GM12878 (cell line): ENCODE data around the gene TUBD1. TPM values are rescaled to one million over a fixed set of nuclear protein-coding genes. Genes with fewer than 3 reads are reported as not detected.

Source experiments
- ATF7 ChIP-seq: fragments of 450-650 bp; IDR thresholded peaks from 2 replicates; pipeline ENCODE4 v1.6.1; 2016; ENCODE audit warnings: low read depth, mild to moderate bottlenecking
- BCL11A ChIP-seq: IDR thresholded peaks from 2 replicates; pipeline ENCODE4 v1.6.1; 2011; ENCODE audit warnings: low read depth, low read length
- CBX3 ChIP-seq: fragments of 200-600 bp; sonication (generic); IDR thresholded peaks from 2 replicates; pipeline ENCODE4 v1.6.1; 2016; ENCODE audit warnings: low read depth, borderline replicate concordance
- CUX1 ChIP-seq: IDR thresholded peaks from 2 replicates; pipeline ENCODE4 v1.6.1; 2012; ENCODE audit warnings: improper control_type of control experiment, low read depth, low read length; ENCODE audit not compliant: insufficient replicate concordance
- E2F8 ChIP-seq: fragments of 450-650 bp; IDR thresholded peaks from 2 replicates; pipeline ENCODE4 v1.6.1; 2018; ENCODE audit warnings: mild to moderate bottlenecking, low read depth, moderate library complexity; ENCODE audit not compliant: partially characterized antibody
- EGR1 ChIP-seq, 2 experiments: IDR thresholded peaks; 1 replicate in 1 of 2; 2 replicates in 1 of 2; pipeline ENCODE4 v1.6.1; 2011 to 2012; ENCODE audit warnings: low read depth in 2 of 2, low read length in 2 of 2, borderline replicate concordance in 1 of 2, mild to moderate bottlenecking in 1 of 2, moderate library complexity in 1 of 2
- ELK1 ChIP-seq: IDR thresholded peaks from 2 replicates; pipeline ENCODE4 v1.6.1; 2012; ENCODE audit warnings: low read depth, low read length, improper control_type of control experiment
- EP300 ChIP-seq, 2 experiments: fragments of 150-350 bp in 1 of 2; IDR thresholded peaks; 2 replicates each; pipeline ENCODE4 v1.6.1; 2011 to 2012; ENCODE audit warnings: low read depth in 2 of 2, low read length in 2 of 2, borderline replicate concordance in 1 of 2, improper control_type of control experiment in 1 of 2, inconsistent platforms in 1 of 2; ENCODE audit not compliant: control insufficient read depth in 1 of 2
- HDAC2 ChIP-seq: fragments of 200-600 bp; sonication (generic); IDR thresholded peaks from 2 replicates; pipeline ENCODE4 v1.6.1; 2017
- JUNB ChIP-seq: IDR thresholded peaks from 2 replicates; pipeline ENCODE4 v1.6.1; 2016; ENCODE audit warnings: antibody characterized with exemption, mild to moderate bottlenecking
- NFIC ChIP-seq: IDR thresholded peaks from 2 replicates; pipeline ENCODE4 v1.6.1; 2012; ENCODE audit warnings: low read depth, mild to moderate bottlenecking, inconsistent platforms, low read length, moderate library complexity
- POLR2AphosphoS5 ChIP-seq: IDR thresholded peaks from 2 replicates; pipeline ENCODE4 v1.6.1; 2011; ENCODE audit warnings: mild to moderate bottlenecking, low read length, inconsistent platforms
- RFX5 ChIP-seq: IDR thresholded peaks from 2 replicates; pipeline ENCODE4 v1.6.1; 2011; ENCODE audit warnings: low read depth, low read length, improper control_type of control experiment
- SIX5 ChIP-seq: IDR thresholded peaks from 2 replicates; pipeline ENCODE4 v1.6.1; 2011; ENCODE audit warnings: mild to moderate bottlenecking, low read depth, low read length, moderate library complexity; ENCODE audit not compliant: severe bottlenecking
- TBL1XR1 ChIP-seq: IDR thresholded peaks from 2 replicates; pipeline ENCODE4 v1.6.1; 2012; ENCODE audit warnings: low read depth, low read length, improper control_type of control experiment
- TCF12 ChIP-seq: IDR thresholded peaks from 2 replicates; pipeline ENCODE4 v1.6.1; 2011; ENCODE audit warnings: low read depth, mild to moderate bottlenecking, low read length
- ZSCAN29 ChIP-seq: fragments of 450-650 bp; IDR thresholded peaks from 2 replicates; pipeline ENCODE4 v1.6.1; 2017; ENCODE audit warnings: mild to moderate bottlenecking, moderate library complexity
- ZZZ3 ChIP-seq: IDR thresholded peaks from 2 replicates; pipeline ENCODE4 v1.6.1; 2011; ENCODE audit warnings: low read depth; ENCODE audit not compliant: control insufficient read depth, insufficient read length
- polyA plus RNA-seq, 11 experiments: library from polyadenylated mRNA; depleted of rRNA in 4 of 11; unstranded in 6 of 11; stranded (reverse) in 5 of 11; fragments of >200 nt; fragmentation: Nextera tagmentation in 4 of 11; fragmentation: Illumina TruSeq in 1 of 11; extraction: Ambion mirVana in 4 of 11; extraction: Trizol in 1 of 11; gene quantifications; 1 replicate in 1 of 11; 2 replicates in 10 of 11; pipeline versions ENCODE4 v1.2.1 to v1.2.3, GENCODE V29; 2011 to 2016; ENCODE audit warnings: inconsistent platforms in 2 of 11, missing spikeins in 2 of 11, low read depth in 1 of 11
- total RNA-seq, 4 experiments: library from RNA; depleted of rRNA in 3 of 4; stranded (reverse); fragments of >200 nt in 3 of 4; fragmentation: Illumina TruSeq in 1 of 4; extraction: Trizol in 1 of 4; gene quantifications; 2 replicates each; pipeline versions ENCODE4 v1.2.1 to v1.2.3, GENCODE V29; 2013 to 2021

Gene TUBD1
- total and polyA plus RNA-seq, 10 of the 15 experiments (the other 5 are each of a cell fraction or from before 2014, with no cell fraction given): 5.3 to 10.8 (median 8.3) TPM

GRCh38 chr17:59845595-59846393 lies 46.9 kb downstream of the TUBD1 start (continued):
- TF ChIP-seq CUX1 (peak; percentile 64), BCL11A (no peak), TCF12 (peak; percentile 23; the same call in 1 of the 2 replicates), TBL1XR1 (no peak), E2F8 (no peak), ZSCAN29 (no peak), CBX3 (no peak), EGR1 (IDR thresholded peaks at IDR 0.05; ENCODE audit: borderline replicate concordance in 1 of 2, low read depth in 2 of 2, low read length in 2 of 2) (no peak), EP300 (IDR thresholded peaks at IDR 0.05; ENCODE audit: borderline replicate concordance in 1 of 2, control insufficient read depth in 1 of 2, low read depth in 2 of 2, low read length in 2 of 2) (no peak; a peak in 1 of 4 replicates), RFX5 (no peak), HDAC2 (no peak), NFIC (peak; percentile 77; the same call in 1 of the 2 replicates), ELK1 (no peak), JUNB (peak; percentile 6), SIX5 (no peak), ATF7 (no peak; the same call in 1 of the 2 replicates), ZZZ3 (no peak), POLR2AphosphoS5 (no peak)
